Motor neuron (in vitro differentiated cells): ENCODE results near the gene PTPRG. TPM values are rescaled to one million over a fixed set of nuclear protein-coding genes. Genes with fewer than 3 reads are reported as not detected.

Experiments
- ATAC-seq, 8 experiments: fragments of 200-7000 bp; cut with Tn5 transposase; replicated peaks in 6 of 8; 2 replicates each; pipeline ENCODE4 v1.8.0; 2021; ENCODE audit warnings: mild to moderate bottlenecking in 8 of 8, moderate library complexity in 8 of 8
- H3K27ac ChIP-seq, 2 donors: fragments of 250-450 bp; sonication (Bioruptor Pico); 2 replicates each; pipeline ENCODE4 v1.9.0; 2021; ENCODE audit warnings: antibody characterized with exemption in 2 of 2, mild to moderate bottlenecking in 2 of 2, moderate library complexity in 1 of 2
- H3K4me1 ChIP-seq, 2 donors: fragments of 250-450 bp; sonication (Bioruptor Pico); replicated peaks in 1 of 2; 2 replicates each; pipeline ENCODE4 v1.6.1; 2021; ENCODE audit warnings: antibody characterized with exemption in 2 of 2, mild to moderate bottlenecking in 2 of 2, moderate library complexity in 1 of 2
- H3K4me3 ChIP-seq, 5 donors: fragments of 250-450 bp; sonication (Bioruptor Pico); 2 replicates each; pipeline ENCODE4 v1.9.0; 2021; ENCODE audit warnings: antibody characterized with exemption in 5 of 5, mild to moderate bottlenecking in 5 of 5, moderate library complexity in 4 of 5
- WGBS, 10 experiments: fragments of 450-650 bp; shearing (Covaris generic); methylation state at CpG; one replicate each; pipeline ENCODE4 v1.0.0; 2022; 5-methylcytosine and 5-hydroxymethylcytosine counted together
- in situ Hi-C, 9 experiments: fragments of 400-800 bp; cut with MboI; loops; one replicate each; pipeline ENCODE4 v1.15.0; 2021; ENCODE audit warnings: low sequenced_read_pairs in 9 of 9, low pct_unique_long_range_greater_than_20kb in 2 of 9; ENCODE audit not compliant: unreplicated experiment in 9 of 9
- total RNA-seq, 8 experiments: library from RNA; unstranded; fragments of 300-600 nt; gene quantifications; 2 replicates each; pipeline versions ENCODE4 v1.2.3 to v1.2.4, GENCODE V29; 2022

PTPRG gene
- total RNA-seq, 8 experiments from 2014 or later: 15.9 to 75.2 (median 42.9) TPM

- H3K27ac ChIP-seq: no peak overlapping the region
- no peak overlapping the region for H3K4me3 ChIP-seq
- H3K4me1 ChIP-seq: peaks cover 0 to 8% of the 10 kb centered on the region in 2 donors
- ATAC-seq: peak in 4 of 8 experiments; percentile 26 to 92 (median 69)
- in situ Hi-C loops: no loop called here
- WGBS, 10 experiments: 13 to 100% (median 80%) methylated on average over 2 to 4 of the region's 4 CpGs
These were observed 429.1 kb downstream of the PTPRG start for GRCh38 chr3:61990327-61991027.

GRCh38 chr3:61991706-61992105 is 430.3 kb downstream of the PTPRG start:
- WGBS, 10 experiments: 80 to 100% (median 92%) methylated on average over 1 to 8 of the region's 8 CpGs; no CpG with 5 or more reads in 2 of the 10 experiments
- in situ Hi-C loops: no loop called here
- Histone ChIP-seq H3K4me3 (no peak overlapping the region), H3K27ac (no peak overlapping the region), H3K4me1 (peaks cover 0 to 5% of the 10 kb centered on the region in 2 donors)
- no peak for ATAC-seq

- WGBS, 10 experiments: 0 to 100% (median 100%) methylated on average over 1 of the region's 1 CpG; no CpG with 5 or more reads in 3 of the 10 experiments
- Histone ChIP-seq H3K27ac (no peak overlapping the region), H3K4me3 (no peak overlapping the region), H3K4me1 (no peaks in the 10 kb centered on the region)
- in situ Hi-C loops: no loop called here
- peak in 2 of 8 experiments; percentile 40 to 59 for ATAC-seq
These were observed 435.0 kb downstream of the PTPRG start for GRCh38 chr3:61996366-61996765.

DNA sequence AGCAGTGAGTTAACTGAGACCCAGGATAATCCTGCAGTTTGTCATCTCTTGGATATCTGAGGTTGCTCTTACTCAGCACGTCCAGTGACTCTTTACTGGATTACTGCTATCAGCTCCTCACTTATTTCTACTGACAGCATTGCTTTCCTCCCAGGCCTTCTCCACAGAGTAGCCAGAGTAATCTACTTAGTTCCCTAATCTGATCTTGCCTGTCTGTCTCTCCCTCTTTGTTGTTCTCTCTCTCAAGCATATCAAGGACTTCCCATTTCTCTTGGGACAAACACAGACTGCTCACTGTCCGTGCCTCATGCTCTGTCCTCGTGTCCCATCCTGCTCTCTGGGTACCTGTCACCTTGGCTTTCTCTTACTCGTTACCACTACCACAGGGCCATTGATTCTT is 435.7 kb downstream of the PTPRG start:
- no peaks in the 10 kb centered on the region for H3K4me1 ChIP-seq
- 80 to 100% (median 91%) methylated on average over 1 to 4 of the region's 4 CpGs; no CpG with 5 or more reads in 2 of the 10 experiments for WGBS, 10 experiments
- ATAC-seq: peak in 1 of 8 experiments; percentile 15
- in situ Hi-C loops: no loop called here
- H3K27ac ChIP-seq: no peak overlapping the region
- no peak overlapping the region for H3K4me3 ChIP-seq

DNA sequence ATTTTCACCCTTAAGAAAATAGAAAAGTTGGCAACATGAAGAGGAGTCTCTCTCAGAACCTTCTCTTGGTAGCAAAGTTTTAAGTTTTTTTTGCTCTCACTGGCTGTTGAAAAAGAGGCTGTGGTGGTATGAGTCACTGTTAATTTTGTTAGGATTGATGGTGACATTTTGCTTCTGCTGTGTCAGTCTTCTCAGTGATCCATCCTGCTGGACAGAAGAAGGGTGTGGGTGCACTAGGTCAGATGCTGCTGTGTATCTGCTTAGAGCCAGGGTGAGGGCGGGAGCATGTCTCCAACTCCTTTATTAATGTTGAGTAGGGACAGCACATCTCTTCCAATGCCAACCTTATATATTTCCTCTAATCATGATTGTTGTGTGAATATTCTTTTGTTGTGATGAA is 442.5 kb downstream of the PTPRG start:
- no peak overlapping the region for H3K4me3 ChIP-seq
- WGBS, 10 experiments: 80 to 100% methylated on average over 1 of the region's 1 CpG; no CpG with 5 or more reads in 8 of the 10 experiments
- no peaks in the 10 kb centered on the region for H3K4me1 ChIP-seq
- in situ Hi-C loops: no loop called here
- no peak overlapping the region for H3K27ac ChIP-seq
- ATAC-seq: peak in 7 of 8 experiments; percentile 16 to 99 (median 47)

- Histone ChIP-seq H3K27ac (no peak overlapping the region), H3K4me3 (no peak overlapping the region), H3K4me1 (no peaks in the 10 kb centered on the region)
- in situ Hi-C loops: no loop called here
- WGBS, 10 experiments: 11 to 100% (median 81%) methylated on average over 1 to 3 of the region's 3 CpGs; no CpG with 5 or more reads in 1 of the 10 experiments
- ATAC-seq: no peak
These were observed 445.7 kb downstream of the PTPRG start for GRCh38 chr3:62007036-62007435.

GRCh38 chr3:62010989-62011388 is 449.6 kb downstream of the PTPRG start:
- H3K4me3 ChIP-seq: no peak overlapping the region
- H3K4me1 ChIP-seq: peaks cover 0 to 9% of the 10 kb centered on the region in 2 donors
- no peak overlapping the region for H3K27ac ChIP-seq
- 72 to 100% (median 98%) methylated on average over 1 to 9 of the region's 9 CpGs; no CpG with 5 or more reads in 2 of the 10 experiments for WGBS, 10 experiments
- in situ Hi-C loops: no loop called here
- ATAC-seq: peak in 2 of 8 experiments; percentile 55 to 56

DNA sequence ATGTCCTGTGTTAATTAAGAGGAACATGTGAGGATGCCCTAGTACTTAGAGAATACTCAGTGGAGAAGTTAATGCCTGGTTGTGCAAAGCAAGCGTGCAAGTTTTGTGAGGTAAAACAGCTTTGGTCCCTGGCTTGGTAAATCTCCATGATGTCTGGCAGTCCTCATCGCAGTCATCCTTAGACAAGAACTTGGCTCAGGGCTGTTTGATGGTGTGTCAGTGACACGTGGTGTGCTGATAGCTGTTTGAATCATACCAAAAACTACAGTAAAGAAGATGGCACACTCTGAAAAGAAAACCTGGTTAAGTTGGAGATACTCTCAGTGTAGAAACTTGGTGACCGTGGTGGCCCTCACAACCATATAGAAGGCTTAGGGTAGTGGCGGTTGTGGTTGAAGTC is 450.3 kb downstream of the PTPRG start:
- H3K4me1 ChIP-seq: peaks cover 0 to 9% of the 10 kb centered on the region in 2 donors
- no peak for ATAC-seq
- 90 to 100% (median 100%) methylated on average over 2 to 4 of the region's 5 CpGs; no CpG with 5 or more reads in 3 of the 10 experiments for WGBS, 10 experiments
- H3K27ac ChIP-seq: no peak overlapping the region
- no peak overlapping the region for H3K4me3 ChIP-seq
- in situ Hi-C loops: no loop called here

- in situ Hi-C loops: no loop called here
- Histone ChIP-seq H3K4me3 (no peak overlapping the region), H3K27ac (no peak overlapping the region), H3K4me1 (peaks cover 0 to 9% of the 10 kb centered on the region in 2 donors)
- WGBS, 10 experiments: 21 to 93% (median 57%) methylated on average over 2 to 7 of the region's 7 CpGs; no CpG with 5 or more reads in 1 of the 10 experiments
- peak in 1 of 8 experiments; percentile 49 for ATAC-seq
These were observed 452.6 kb downstream of the PTPRG start for GRCh38 chr3:62013951-62014350.

GRCh38 chr3:62015111-62015510 is 453.7 kb downstream of the PTPRG start:
- 80 to 100% (median 96%) methylated on average over 1 to 3 of the region's 3 CpGs; no CpG with 5 or more reads in 2 of the 10 experiments for WGBS, 10 experiments
- in situ Hi-C loops: no loop called here
- Histone ChIP-seq H3K4me3 (no peak overlapping the region), H3K4me1 (peaks cover 0 to 9% of the 10 kb centered on the region in 2 donors), H3K27ac (no peak overlapping the region)
- no peak for ATAC-seq

- Histone ChIP-seq H3K27ac (no peak overlapping the region), H3K4me3 (no peak overlapping the region), H3K4me1 (no peaks in the 10 kb centered on the region)
- ATAC-seq: no peak
- in situ Hi-C loops: no loop called here
- 0 to 100% (median 65%) methylated on average over 1 of the region's 1 CpG for WGBS, 10 experiments
These were observed 458.5 kb downstream of the PTPRG start for GRCh38 chr3:62019906-62020305.

- in situ Hi-C loops: no loop called here
These were observed 459.3 kb downstream of the PTPRG start for GRCh38 chr3:62020706-62021105.

GRCh38 chr3:62022312-62022711 is 460.9 kb downstream of the PTPRG start:
- WGBS, 10 experiments: 82 to 100% (median 98%) methylated on average over 1 to 4 of the region's 4 CpGs; no CpG with 5 or more reads in 1 of the 10 experiments
- ATAC-seq: no peak
- in situ Hi-C loops: no loop called here

More at GRCh38 chr3:62020706-62021105, 459.3 kb downstream of the PTPRG start:
- ATAC-seq: no peak
- Histone ChIP-seq H3K27ac (no peak overlapping the region), H3K4me3 (no peak overlapping the region), H3K4me1 (peaks cover 0 to 4% of the 10 kb centered on the region in 2 donors)
- 67 to 100% (median 100%) methylated on average over 1 to 2 of the region's 2 CpGs; no CpG with 5 or more reads in 4 of the 10 experiments for WGBS, 10 experiments

More at GRCh38 chr3:62022312-62022711, 460.9 kb downstream of the PTPRG start:
- Histone ChIP-seq H3K4me3 (no peak overlapping the region), H3K4me1 (peaks cover 6 to 15% of the 10 kb centered on the region in 2 donors), H3K27ac (no peak overlapping the region)
